ENCODE measurements around the gene KCNH4. TPM values are rescaled to one million over a fixed set of nuclear protein-coding genes. Genes with fewer than 3 reads are reported as not detected.
"Not testable (repeated sequence)": the region's sequence is repeated elsewhere in the genome, so short reads cannot be mapped to it uniquely, and the experiment has no call there.

The KCNH4 gene
- total and polyA plus RNA-seq, 8 donors, result not detected

- Histone ChIP-seq H3K27me3 (no peaks in the 10 kb centered on the region), H3K9me3 (no peaks in the 10 kb centered on the region), H3K4me1 (peaks cover 0 to 7% (median 0%) of the 10 kb centered on the region in 4 donors), H3K27ac (no peak overlapping the region), H3K36me3 (peaks cover 46 to 99% (median 98%) of the 10 kb centered on the region in 4 donors), H3K4me3 (no peak overlapping the region)
- intact Hi-C loops (cut with DNase I; ENCODE audit: low total_unique reads), result no loop called here
- TF ChIP-seq POLR2A (IDR thresholded peaks at IDR 0.05), result no peak
- no peak for TF ChIP-seq POLR2AphosphoS5 (IDR thresholded peaks at IDR 0.05)
- no peak for TF ChIP-seq CTCF (IDR thresholded peaks at IDR 0.05)
- TF ChIP-seq EP300 (IDR thresholded peaks at IDR 0.05), result no peak
- no peak for DNase-seq
- 85 to 96% (median 91%) methylated on average over 6 of the region's 6 CpGs for WGBS, 5 donors
These were observed 29.1 kb upstream of the KCNH4 start for GRCh38 chr17:42210046-42210445.

GRCh38 chr17:42206153-42206612 lies 25.2 kb upstream of the KCNH4 start:
- intact Hi-C loops (cut with DNase I; ENCODE audit: low total_unique reads); H3K27me3 ChIP-seq; H3K27ac ChIP-seq; H3K4me3 ChIP-seq; DNase-seq; H3K9me3 ChIP-seq: not testable (repeated sequence)
- 83 to 86% (median 84%) methylated on average over 8 of the region's 8 CpGs for WGBS, 5 donors
- Histone ChIP-seq H3K36me3 (peaks cover 46 to 100% (median 100%) of the 10 kb centered on the region in 4 donors), H3K4me1 (peaks cover 0 to 11% (median 5%) of the 10 kb centered on the region in 4 donors)

GRCh38 chr17:42203354-42203753 lies 22.4 kb upstream of the KCNH4 start:
- no peak for DNase-seq
- intact Hi-C loops (cut with DNase I; ENCODE audit: low total_unique reads), result no loop called here
- 94 to 100% (median 96%) methylated on average over 2 of the region's 2 CpGs for WGBS, 5 donors
- peaks cover 27 to 96% (median 90%) of the 10 kb centered on the region in 4 donors for H3K36me3 ChIP-seq
- TF ChIP-seq EP300 (IDR thresholded peaks at IDR 0.05) (no peak), POLR2AphosphoS5 (IDR thresholded peaks at IDR 0.05) (no peak), POLR2A (IDR thresholded peaks at IDR 0.05) (no peak), CTCF (IDR thresholded peaks at IDR 0.05) (no peak)
- H3K4me3 ChIP-seq, result no peak overlapping the region
- no peaks in the 10 kb centered on the region for H3K27me3 ChIP-seq
- no peak overlapping the region for H3K27ac ChIP-seq
- no peaks in the 10 kb centered on the region for H3K9me3 ChIP-seq
- H3K4me1 ChIP-seq, result peaks cover 0 to 16% (median 13%) of the 10 kb centered on the region in 4 donors

GRCh38 chr17:42202696-42203095 lies 21.8 kb upstream of the KCNH4 start:
- no peaks in the 10 kb centered on the region for H3K9me3 ChIP-seq
- no peak for TF ChIP-seq CTCF (IDR thresholded peaks at IDR 0.05)
- no peak for TF ChIP-seq POLR2A (IDR thresholded peaks at IDR 0.05)
- no peak for TF ChIP-seq POLR2AphosphoS5 (IDR thresholded peaks at IDR 0.05)
- no peak for TF ChIP-seq EP300 (IDR thresholded peaks at IDR 0.05)
- no peak for DNase-seq
- H3K36me3 ChIP-seq, result peaks cover 27 to 89% (median 83%) of the 10 kb centered on the region in 4 donors
- intact Hi-C loops (cut with DNase I; ENCODE audit: low total_unique reads), result no loop called here
- H3K27ac ChIP-seq, result peak overlapping the region in 1 of 5 donors; percentile 23
- no peak overlapping the region for H3K4me3 ChIP-seq
- H3K4me1 ChIP-seq, result peaks cover 0 to 16% (median 13%) of the 10 kb centered on the region in 4 donors
- H3K27me3 ChIP-seq, result no peaks in the 10 kb centered on the region
- 94 to 99% (median 97%) methylated on average over 5 of the region's 5 CpGs for WGBS, 5 donors

- DNase-seq, result no peak
- intact Hi-C loops (cut with DNase I; ENCODE audit: low total_unique reads), result no loop called here
- H3K27me3 ChIP-seq, result no peaks in the 10 kb centered on the region
- TF ChIP-seq POLR2AphosphoS5 (IDR thresholded peaks at IDR 0.05) (no peak), POLR2A (IDR thresholded peaks at IDR 0.05) (no peak), CTCF (IDR thresholded peaks at IDR 0.05) (no peak), EP300 (IDR thresholded peaks at IDR 0.05) (no peak)
- peaks cover 24 to 84% (median 78%) of the 10 kb centered on the region in 4 donors for H3K36me3 ChIP-seq
- H3K4me1 ChIP-seq, result peaks cover 0 to 16% (median 13%) of the 10 kb centered on the region in 4 donors
- 83 to 99% (median 94%) methylated on average over 1 to 6 of the region's 6 CpGs for WGBS, 5 donors
- no peaks in the 10 kb centered on the region for H3K9me3 ChIP-seq
- H3K27ac ChIP-seq, result peak overlapping the region in 1 of 5 donors; percentile 23
- no peak overlapping the region for H3K4me3 ChIP-seq
These were observed 21.2 kb upstream of the KCNH4 start for GRCh38 chr17:42202159-42202558.
